ENCODE measurements around the gene OR10Z1. TPM values are rescaled to one million over a fixed set of nuclear protein-coding genes. Genes with fewer than 3 reads are reported as not detected.

The OR10Z1 gene
- total and polyA plus RNA-seq, 2 of the 8 experiments (the other 6 are each of a cell fraction or from before 2014, with no cell fraction given): not detected

DNA sequence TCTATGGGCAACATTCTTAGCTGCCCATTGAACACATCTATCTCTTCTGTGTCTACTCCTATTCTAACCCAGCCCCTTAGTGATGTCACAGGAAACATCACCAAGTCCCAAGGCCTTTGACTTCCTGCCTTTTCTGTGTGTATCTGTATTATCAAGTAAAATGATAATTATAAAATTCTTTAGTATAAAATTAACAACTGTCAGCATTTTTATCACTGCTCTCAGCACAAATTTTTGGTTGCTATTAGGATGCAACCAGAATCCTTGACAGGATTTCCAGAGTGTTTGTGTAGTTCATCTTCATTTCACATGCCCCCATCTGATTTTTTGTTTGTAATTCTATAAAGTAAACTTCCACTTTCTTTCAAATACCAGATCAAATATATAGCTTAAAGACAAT is 33.8 kb downstream of the OR10Z1 start:
- no peaks in the 10 kb centered on the region for H4K20me1 ChIP-seq (replicated peaks in 1 of 2; ENCODE audit: control insufficient read depth in 1 of 2, insufficient read depth in 2 of 2, low read length in 2 of 2)
- no peak overlapping the region for H3K18ac ChIP-seq (ENCODE audit: extremely low read depth, low read length)
- H3K4me2 ChIP-seq (ENCODE audit: insufficient read depth in 1 of 2, low read depth in 2 of 2, low read length in 2 of 2): no peak overlapping the region
- H3K4me3 ChIP-seq (ENCODE audit: extremely low read depth in 1 of 4, insufficient read depth in 2 of 4, low read depth in 3 of 4, low read length in 4 of 4): no peak overlapping the region
- no peak overlapping the region for H3K56ac ChIP-seq (replicated peaks; ENCODE audit: insufficient read length, low read depth, low read length)
- ChIA-PET POLR2A (ENCODE audit: partially characterized antibody) (no interaction called here), CTCF (ENCODE audit: partially characterized antibody) (interaction anchor here (1.0 kb wide), 1 partner anchor 90 kb away, joined by 3 read pairs; no protein-coding TSS in a partner anchor)
- H2BK20ac ChIP-seq (ENCODE audit: low read length): no peak overlapping the region
- no peak overlapping the region for H2AK5ac ChIP-seq (ENCODE audit: low read depth, low read length)
- peaks cover 0 to 8% of the 10 kb centered on the region in 2 experiments; a peak in 1 of 4 replicates for H3K9me3 ChIP-seq (ENCODE audit: insufficient read depth in 2 of 2, low read depth in 1 of 2, low read length in 1 of 2)
- no peak overlapping the region for H2BK5ac ChIP-seq (ENCODE audit: low read depth, low read length)
- no peak overlapping the region for H2BK12ac ChIP-seq (ENCODE audit: low read depth, low read length)
- H4K8ac ChIP-seq (ENCODE audit: extremely low read depth, insufficient read depth, low read length): no peak overlapping the region
- H3K23me2 ChIP-seq (ENCODE audit: low read depth, low read length): no peaks in the 10 kb centered on the region
- H2AFZ ChIP-seq (ENCODE audit: low read length): no peak overlapping the region
- no peaks in the 10 kb centered on the region for H3K79me1 ChIP-seq (ENCODE audit: low read depth, low read length)
- H2BK15ac ChIP-seq (ENCODE audit: low read length): no peak overlapping the region
- DNase-seq (ENCODE audit: low read depth in 1 of 2, low spot score in 2 of 2) (no peak), FAIRE-seq (no peak)
- no peak overlapping the region for H3K27ac ChIP-seq (ENCODE audit: low read depth, low read length)
- no peak overlapping the region for H3K14ac ChIP-seq (ENCODE audit: insufficient read length)
- no peaks in the 10 kb centered on the region for H3K79me2 ChIP-seq (ENCODE audit: control insufficient read depth in 1 of 2, insufficient read depth in 2 of 2, low read length in 2 of 2)
- H2BK120ac ChIP-seq (replicated peaks; ENCODE audit: low read depth, low read length): no peak overlapping the region
- no peak overlapping the region for H3K4ac ChIP-seq (replicated peaks; ENCODE audit: insufficient read length, low read depth, low read length)
- no peak overlapping the region for H4K91ac ChIP-seq (replicated peaks; ENCODE audit: insufficient read length, low read length)
- H3K27me3 ChIP-seq (replicated peaks in 1 of 4; ENCODE audit: control insufficient read depth in 3 of 4, extremely low read depth in 1 of 4, insufficient read depth in 3 of 4, low read length in 3 of 4): no peaks in the 10 kb centered on the region
- H3K4me1 ChIP-seq (replicated peaks in 1 of 4; ENCODE audit: control insufficient read depth in 3 of 4, insufficient read depth in 4 of 4, low read length in 3 of 4): no peaks in the 10 kb centered on the region
- H3K9ac ChIP-seq (replicated peaks in 1 of 4; ENCODE audit: extremely low read depth in 1 of 4, low read depth in 3 of 4, low read length in 3 of 4): no peak overlapping the region
- no peak overlapping the region for H4K5ac ChIP-seq (ENCODE audit: insufficient read length, low read depth, low read length)
- TF ChIP-seq BRCA1 (IDR thresholded peaks at IDR 0.05; ENCODE audit: low read depth, low read length) (no peak), MAFK (IDR thresholded peaks at IDR 0.05; ENCODE audit: low read depth, low read length) (peak; percentile 30; the same call in 1 of the 2 replicates)
- H3K36me3 ChIP-seq (ENCODE audit: control insufficient read depth in 2 of 4, insufficient read depth in 4 of 4, low read length in 3 of 4): no peaks in the 10 kb centered on the region
- no peak overlapping the region for H3K23ac ChIP-seq (ENCODE audit: insufficient read length)
